H1 (cell line): ENCODE data around the gene BCL2L11. TPM values are rescaled to one million over a fixed set of nuclear protein-coding genes. Genes with fewer than 3 reads are reported as not detected.

Source experiments
- CTCF ChIA-PET: fragments of 300-600 bp; sonication (Branson Sonifier 250); formaldehyde crosslinking; loops from one replicate; lab custom pipeline; 2021; ENCODE audit not compliant: partially characterized antibody; lab: Charles Lee
- POLR2A ChIA-PET: fragments of 300-600 bp; sonication (Branson Sonifier 250); formaldehyde crosslinking; loops from one replicate; lab custom pipeline; 2021; ENCODE audit warnings: inconsistent platforms; ENCODE audit not compliant: partially characterized antibody; lab: Charles Lee
- DNase-seq, 2 experiments: peaks; one replicate each; pipeline versions ENCODE4 v3.0.0 to v3.0.0-alpha.2; 2010 to 2022; ENCODE audit warnings: low spot score in 2 of 2, low read depth in 1 of 2, mixed read lengths in 1 of 2
- FAIRE-seq: peaks from 2 replicates; lab custom pipeline; 2011; peaks lifted over from hg19 to GRCh38; lab: Jason Lieb, UNC
- H2AFZ ChIP-seq: 2 replicates; pipeline ENCODE4 v1.8.1; 2012; ENCODE audit warnings: low read length, inconsistent platforms
- H2AK5ac ChIP-seq: 2 replicates; pipeline ENCODE4 v1.6.1; 2013; ENCODE audit warnings: low read depth, low read length
- H2BK120ac ChIP-seq: replicated peaks from 2 replicates; pipeline ENCODE3; 2013; ENCODE audit warnings: low read depth, low read length, inconsistent platforms
- H2BK12ac ChIP-seq: 2 replicates; pipeline ENCODE4 v1.6.1; 2013; ENCODE audit warnings: low read depth, low read length
- H2BK15ac ChIP-seq: 2 replicates; pipeline ENCODE4 v1.6.1; 2013; ENCODE audit warnings: low read length
- H2BK20ac ChIP-seq: 2 replicates; pipeline ENCODE4 v1.6.1; 2013; ENCODE audit warnings: low read length
- H2BK5ac ChIP-seq: 2 replicates; pipeline ENCODE4 v1.6.1; 2013; ENCODE audit warnings: low read depth, low read length
- H3K14ac ChIP-seq: 2 replicates; pipeline ENCODE4 v1.6.1; 2013; ENCODE audit warnings: inconsistent platforms; ENCODE audit not compliant: insufficient read length
- H3K18ac ChIP-seq: 2 replicates; pipeline ENCODE4 v1.6.1; 2013; ENCODE audit warnings: low read length; ENCODE audit errors: extremely low read depth
- H3K23ac ChIP-seq: 2 replicates; pipeline ENCODE4 v1.6.1; 2013; ENCODE audit warnings: inconsistent platforms; ENCODE audit not compliant: insufficient read length
- H3K23me2 ChIP-seq: 2 replicates; pipeline ENCODE4 v1.6.1; 2013; ENCODE audit warnings: low read depth, low read length
- H3K27ac ChIP-seq: 2 replicates; pipeline ENCODE4 v1.6.1; 2011; ENCODE audit warnings: low read depth, low read length, inconsistent platforms
- H3K27me3 ChIP-seq, 4 experiments: replicated peaks in 1 of 4; 1 replicate in 1 of 4; 2 replicates in 3 of 4; pipeline versions ENCODE4 v1.6.1 to v1.8.1; 2011 to 2013; ENCODE audit warnings: low read length in 3 of 4, mild to moderate bottlenecking in 3 of 4, inconsistent platforms in 2 of 4, mixed read lengths in 2 of 4, moderate library complexity in 1 of 4; ENCODE audit not compliant: control insufficient read depth in 3 of 4, insufficient read depth in 3 of 4; ENCODE audit errors: extremely low read depth in 1 of 4
- H3K36me3 ChIP-seq, 4 experiments: 2 replicates each; pipeline versions ENCODE4 v1.6.1 to v1.8.1; 2011 to 2013; ENCODE audit warnings: mild to moderate bottlenecking in 4 of 4, low read length in 3 of 4, moderate library complexity in 2 of 4, control low read depth in 1 of 4, inconsistent platforms in 1 of 4; ENCODE audit not compliant: insufficient read depth in 4 of 4, control insufficient read depth in 2 of 4
- H3K4ac ChIP-seq: replicated peaks from 2 replicates; pipeline ENCODE3; 2013; ENCODE audit warnings: low read length, low read depth, mixed read lengths, inconsistent platforms; ENCODE audit not compliant: insufficient read length
- H3K4me1 ChIP-seq, 4 experiments: replicated peaks in 1 of 4; 1 replicate in 1 of 4; 2 replicates in 3 of 4; pipeline versions ENCODE4 v1.6.1 to v1.8.1; 2011 to 2013; ENCODE audit warnings: low read length in 3 of 4, inconsistent platforms in 2 of 4, mixed read lengths in 1 of 4; ENCODE audit not compliant: insufficient read depth in 4 of 4, control insufficient read depth in 3 of 4
- H3K4me2 ChIP-seq, 2 experiments: 2 replicates each; pipeline versions ENCODE4 v1.6.1 to v1.8.1; 2011 to 2013; ENCODE audit warnings: low read depth in 2 of 2, low read length in 2 of 2, control low read depth in 1 of 2, inconsistent platforms in 1 of 2, mild to moderate bottlenecking in 1 of 2; ENCODE audit not compliant: insufficient read depth in 1 of 2
- H3K4me3 ChIP-seq, 4 experiments: fragments of 200-600, 300-600 bp in 1 of 4; sonication (generic), shearing (Covaris generic), sonication (Bioruptor Twin) in 1 of 4; 2 replicates each; pipeline versions ENCODE4 v1.5.1 to v1.8.1; 2011 to 2016; ENCODE audit warnings: low read length in 4 of 4, low read depth in 3 of 4, control low read depth in 2 of 4, inconsistent platforms in 2 of 4, mild to moderate bottlenecking in 2 of 4, mixed read lengths in 1 of 4, moderate library complexity in 1 of 4; ENCODE audit not compliant: insufficient read depth in 2 of 4; ENCODE audit errors: extremely low read depth in 1 of 4
- H3K56ac ChIP-seq: replicated peaks from 2 replicates; pipeline ENCODE3; 2013; ENCODE audit warnings: low read depth, mild to moderate bottlenecking, mixed read lengths, low read length, inconsistent platforms; ENCODE audit not compliant: insufficient read length
- H3K79me1 ChIP-seq: 2 replicates; pipeline ENCODE4 v1.6.1; 2013; ENCODE audit warnings: low read depth, low read length, control low read depth
- H3K79me2 ChIP-seq, 2 experiments: 2 replicates each; pipeline versions ENCODE4 v1.6.1 to v1.8.1; 2012 to 2013; ENCODE audit warnings: low read length in 2 of 2, mild to moderate bottlenecking in 2 of 2, inconsistent platforms in 1 of 2; ENCODE audit not compliant: insufficient read depth in 2 of 2, control insufficient read depth in 1 of 2
- H3K9ac ChIP-seq, 4 experiments: replicated peaks in 1 of 4; 1 replicate in 1 of 4; 2 replicates in 3 of 4; pipeline versions ENCODE4 v1.6.1 to v1.8.1; 2011 to 2013; ENCODE audit warnings: low read depth in 3 of 4, low read length in 3 of 4, control low read depth in 2 of 4, mild to moderate bottlenecking in 2 of 4, moderate library complexity in 2 of 4, inconsistent platforms in 1 of 4; ENCODE audit errors: extremely low read depth in 1 of 4
- H3K9me3 ChIP-seq, 2 experiments: 2 replicates each; pipeline versions ENCODE4 v1.6.1 to v1.8.1; 2012 to 2013; ENCODE audit warnings: mild to moderate bottlenecking in 2 of 2, moderate library complexity in 2 of 2, control low read depth in 1 of 2, inconsistent platforms in 1 of 2, low read depth in 1 of 2, low read length in 1 of 2, mixed read lengths in 1 of 2; ENCODE audit not compliant: insufficient read depth in 2 of 2
- H4K20me1 ChIP-seq, 2 experiments: replicated peaks in 1 of 2; 2 replicates each; pipeline versions ENCODE3 to v1.8.1; 2011 to 2013; ENCODE audit warnings: inconsistent platforms in 2 of 2, low read length in 2 of 2, mild to moderate bottlenecking in 1 of 2; ENCODE audit not compliant: insufficient read depth in 2 of 2, control insufficient read depth in 1 of 2
- H4K5ac ChIP-seq: 2 replicates; pipeline ENCODE4 v1.6.1; 2013; ENCODE audit warnings: low read length, low read depth, mixed read lengths, inconsistent platforms; ENCODE audit not compliant: insufficient read length
- H4K8ac ChIP-seq: 2 replicates; pipeline ENCODE4 v1.8.0; 2013; ENCODE audit warnings: mild to moderate bottlenecking, moderate library complexity, low read length, inconsistent platforms; ENCODE audit not compliant: insufficient read depth; ENCODE audit errors: extremely low read depth
- H4K91ac ChIP-seq: replicated peaks from 2 replicates; pipeline ENCODE3; 2013; ENCODE audit warnings: low read length, mixed read lengths, inconsistent platforms; ENCODE audit not compliant: insufficient read length
- CBX8 ChIP-seq: fragments of 300-800, 300-1000 bp; sonication (generic); IDR thresholded peaks from 2 replicates; pipeline ENCODE4 v1.7.1; 2016; ENCODE audit warnings: low read depth, low read length, borderline replicate concordance
- CHD2 ChIP-seq: IDR thresholded peaks from 2 replicates; pipeline ENCODE4 v1.6.1; 2012; ENCODE audit warnings: low read length, improper control_type of control experiment
- JUND ChIP-seq: IDR thresholded peaks from 2 replicates; pipeline ENCODE4 v1.6.1; 2011; ENCODE audit warnings: mild to moderate bottlenecking, improper control_type of control experiment, low read length
- NANOG ChIP-seq: IDR thresholded peaks from 2 replicates; pipeline ENCODE4 v1.6.1; 2011; ENCODE audit warnings: low read length, low read depth, mild to moderate bottlenecking, inconsistent platforms; ENCODE audit not compliant: insufficient read depth, poor library complexity, severe bottlenecking
- NRF1 ChIP-seq: IDR thresholded peaks from 2 replicates; pipeline ENCODE4 v1.6.1; 2011; ENCODE audit warnings: mild to moderate bottlenecking, low read depth, low read length, improper control_type of control experiment
- POLR2AphosphoS5 ChIP-seq: IDR thresholded peaks from 2 replicates; pipeline ENCODE4 v1.6.1; 2011; ENCODE audit warnings: low read depth, low read length
- RAD21 ChIP-seq, 2 experiments: IDR thresholded peaks in 1 of 2; conservative IDR thresholded peaks in 1 of 2; 2 replicates each; pipeline ENCODE4 v1.6.1; 2011; ENCODE audit warnings: low read depth in 2 of 2, low read length in 2 of 2, improper control_type of control experiment in 1 of 2, inconsistent platforms in 1 of 2, mild to moderate bottlenecking in 1 of 2, moderate library complexity in 1 of 2
- SIRT6 ChIP-seq: IDR thresholded peaks from one replicate; pipeline ENCODE4 v1.7.1; 2012; ENCODE audit warnings: low read length, inconsistent platforms
- WGBS, 2 experiments: shearing (Covaris generic) in 1 of 2; methylation state at CpG; one replicate each; pipeline versions ENCODE4 v1.1.6 to v1.1.7; 2013 to 2015; ENCODE audit warnings: low lambda C conversion rate in 2 of 2, mixed read lengths in 2 of 2, inconsistent platforms in 1 of 2, low coverage in 1 of 2, missing lambda C conversion rate in 1 of 2; ENCODE audit not compliant: insufficient replicate concordance in 2 of 2, insufficient coverage in 1 of 2, insufficient read length in 1 of 2; ENCODE audit errors: extremely low coverage in 1 of 2, missing lambda C conversion rate in 1 of 2; 5-methylcytosine and 5-hydroxymethylcytosine counted together
- polyA plus RNA-seq, 7 experiments: library from polyadenylated mRNA; depleted of rRNA in 3 of 7; stranded (reverse) in 5 of 7; unstranded in 2 of 7; fragments of >200 nt in 5 of 7; fragments of 200-250 nt in 2 of 7; gene quantifications; 1 replicate in 5 of 7; 2 replicates in 1 of 7; 4 replicates in 1 of 7; pipeline versions ENCODE4 v1.2.1 to v1.2.3, GENCODE V29; 2011 to 2013; ENCODE audit warnings: missing spikeins in 2 of 7, mixed read lengths in 2 of 7
- total RNA-seq: library from RNA; stranded (reverse); fragmentation: NEBNext Ultra II Directional; extraction: Animal tissue kit (Norgen Biotek cat#: 25700); gene quantifications from 2 replicates; pipeline ENCODE4 v1.2.1, GENCODE V29; 2021
- TF ChIP-seq, protein P1 (sequence below): IDR thresholded peaks from 2 replicates; pipeline ENCODE4 v1.6.1; 2011; ENCODE audit warnings: low read depth, mild to moderate bottlenecking, low read length; ENCODE audit not compliant: insufficient read depth

Gene BCL2L11
- total and polyA plus RNA-seq, 2 of the 8 experiments (the other 6 are each of a cell fraction or from before 2014, with no cell fraction given), result 7.5 to 22.9 TPM

DNA sequence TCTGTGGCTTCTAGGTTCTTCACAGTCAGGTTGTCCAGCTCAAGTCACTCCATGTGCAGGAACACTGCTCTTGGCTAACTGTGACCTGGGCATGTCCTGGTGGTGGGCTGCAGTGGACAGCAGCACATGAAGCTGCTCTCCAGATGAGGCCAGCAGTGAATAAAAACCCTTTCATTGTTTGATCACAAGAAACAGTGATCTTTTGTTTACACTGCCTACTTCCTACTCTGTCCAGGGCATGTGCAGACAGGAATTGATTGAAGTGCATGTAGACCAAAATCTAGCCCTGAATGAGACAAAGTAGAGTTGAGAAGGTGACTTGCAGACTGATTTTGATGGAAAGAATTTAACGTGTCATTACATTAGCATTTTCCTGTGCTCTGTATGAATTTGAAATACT lies 34.9 kb downstream of the BCL2L11 start:
- Histone ChIP-seq H3K9me3 (no peaks in the 10 kb centered on the region), H3K9ac (no peak overlapping the region), H2BK20ac (no peak overlapping the region), H3K79me1 (peaks cover 27% of the 10 kb centered on the region), H3K27me3 (no peaks in the 10 kb centered on the region), H3K27ac (no peak overlapping the region), H3K4me2 (no peak overlapping the region), H3K36me3 (peaks cover 2 to 63% (median 11%) of the 10 kb centered on the region in 4 experiments; a peak in 6 of 8 replicates), H3K4ac (no peak overlapping the region), H2BK15ac (no peak overlapping the region), H3K4me3 (no peak overlapping the region), H3K23ac (no peak overlapping the region), H2AFZ (no peak overlapping the region), H3K79me2 (peaks cover 2 to 31% of the 10 kb centered on the region in 2 experiments; a peak in 3 of 4 replicates), H4K91ac (no peak overlapping the region), H2BK12ac (no peak overlapping the region), H3K14ac (no peak overlapping the region), H4K8ac (no peak overlapping the region), H2BK120ac (no peak overlapping the region), H4K20me1 (peaks cover 5 to 18% of the 10 kb centered on the region in 2 experiments), H3K23me2 (no peaks in the 10 kb centered on the region), H3K56ac (no peak overlapping the region), H4K5ac (no peak overlapping the region), H3K18ac (no peak overlapping the region), H3K4me1 (peaks cover 0 to 9% (median 4%) of the 10 kb centered on the region in 4 experiments; a peak in 5 of 7 replicates), H2AK5ac (no peak overlapping the region), H2BK5ac (no peak overlapping the region)
- no peak for DNase-seq
- FAIRE-seq, result no peak
- CTCF ChIA-PET, result interaction anchor here (1.1 kb wide), 1 partner anchor 11 kb away, joined by 3 read pairs; no protein-coding TSS in a partner anchor
- 96% methylated on average over 1 of the region's 1 CpG; no CpG with 5 or more reads in 1 of the 2 experiments for WGBS, 2 experiments
- POLR2A ChIA-PET, result interaction anchor here (1.3 to 1.4 kb wide), 2 partner anchors 12 to 35 kb away, joined by 4 read pairs; partner anchors contain the start of gene BCL2L11
- TF ChIP-seq, protein P1, sequence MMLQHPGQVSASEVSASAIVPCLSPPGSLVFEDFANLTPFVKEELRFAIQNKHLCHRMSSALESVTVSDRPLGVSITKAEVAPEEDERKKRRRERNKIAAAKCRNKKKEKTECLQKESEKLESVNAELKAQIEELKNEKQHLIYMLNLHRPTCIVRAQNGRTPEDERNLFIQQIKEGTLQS, result no peak
- no peak for TF ChIP-seq NANOG
- no peak for TF ChIP-seq RAD21 (IDR thresholded peaks at IDR 0.05 in 1 of 2, conservative IDR thresholded peaks at IDR 0.05 in 1 of 2; ENCODE audit: low read depth in 2 of 2, low read length in 2 of 2)
- TF ChIP-seq POLR2AphosphoS5, result no peak
- no peak for TF ChIP-seq CHD2
- no peak for TF ChIP-seq NRF1
- no peak for TF ChIP-seq CBX8
- no peak for TF ChIP-seq JUND
- no peak for TF ChIP-seq SIRT6
